Gastrocnemius medialis (tissue), 4 donors: Measurements from ENCODE around the gene CNTNAP3.
"Not testable (repeated sequence)": the region's sequence is repeated elsewhere in the genome, so short reads cannot be mapped to it uniquely, and the experiment has no call there.

Experiments
- CTCF ChIP-seq, 5 experiments: fragments of 450-650 bp in 3 of 5; fragments of 200-600 bp in 2 of 5; sonication (generic) in 2 of 5; IDR thresholded peaks in 4 of 5; conservative IDR thresholded peaks in 1 of 5; 1 replicate in 4 of 5; 2 replicates in 1 of 5; pipeline ENCODE4 v1.5.1; 2016 to 2019; ENCODE audit warnings: antibody characterized with exemption in 5 of 5, mild to moderate bottlenecking in 3 of 5, moderate library complexity in 3 of 5
- POLR2A ChIP-seq, 2 donors: fragments of 450-650 bp; IDR thresholded peaks; one replicate each; pipeline ENCODE4 v1.6.1; 2017; ENCODE audit warnings: antibody characterized with exemption in 2 of 2, mild to moderate bottlenecking in 2 of 2, moderate library complexity in 2 of 2

- TF ChIP-seq POLR2A (IDR thresholded peaks at IDR 0.05); CTCF (IDR thresholded peaks at IDR 0.05 in 4 of 5, conservative IDR thresholded peaks at IDR 0.05 in 1 of 5): not testable (repeated sequence)
Measured at GRCh38 chr9:39033849-39034248, 254.1 kb downstream of the CNTNAP3 start.
